ENCODE measurements around the gene KIAA1549. TPM values are rescaled to one million over a fixed set of nuclear protein-coding genes. Genes with fewer than 3 reads are reported as not detected.

The KIAA1549 gene
- total RNA-seq, 4 donors from 2014 or later, result 2.3 to 3.2 (median 2.8) TPM

DNA sequence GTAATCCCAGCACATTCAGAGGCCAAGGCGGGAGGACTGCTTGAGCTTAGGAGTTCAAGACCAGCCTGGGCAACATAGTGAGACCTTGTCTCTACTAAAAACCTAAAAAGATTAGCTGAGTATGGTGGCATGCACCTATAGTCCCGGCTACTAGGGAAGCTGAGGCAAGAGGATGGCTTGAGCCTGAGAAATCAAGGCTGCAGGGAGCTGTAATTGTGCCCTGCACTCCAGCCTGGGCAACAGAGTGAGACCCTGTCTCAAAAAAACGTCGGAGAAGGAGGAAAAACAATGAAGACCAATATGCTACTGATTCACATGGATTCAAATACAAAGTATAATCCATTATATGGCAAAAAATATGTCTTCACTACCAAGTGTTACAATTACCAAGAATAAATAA lies 41.1 kb upstream of the KIAA1549 start:
- H3K9me3 ChIP-seq, result no peaks in the 10 kb centered on the region
- H3K4me3 ChIP-seq, result no peak overlapping the region
- H3K36me3 ChIP-seq, result peaks cover 15 to 43% (median 29%) of the 10 kb centered on the region in 4 donors
- no peaks in the 10 kb centered on the region for H3K27me3 ChIP-seq
- H3K27ac ChIP-seq (replicated peaks in 1 of 4), result no peak overlapping the region
- DNase-seq (ENCODE audit: extremely low spot score), result no peak
- H3K4me1 ChIP-seq, result no peaks in the 10 kb centered on the region
- 86% methylated on average over 4 of the region's 4 CpGs for WGBS
- TF ChIP-seq POLR2AphosphoS5 (IDR thresholded peaks at IDR 0.05) (no peak), EP300 (IDR thresholded peaks at IDR 0.05) (no peak), POLR2A (IDR thresholded peaks at IDR 0.05; ENCODE audit: low read depth) (no peak)
- TF ChIP-seq, protein P1, sequence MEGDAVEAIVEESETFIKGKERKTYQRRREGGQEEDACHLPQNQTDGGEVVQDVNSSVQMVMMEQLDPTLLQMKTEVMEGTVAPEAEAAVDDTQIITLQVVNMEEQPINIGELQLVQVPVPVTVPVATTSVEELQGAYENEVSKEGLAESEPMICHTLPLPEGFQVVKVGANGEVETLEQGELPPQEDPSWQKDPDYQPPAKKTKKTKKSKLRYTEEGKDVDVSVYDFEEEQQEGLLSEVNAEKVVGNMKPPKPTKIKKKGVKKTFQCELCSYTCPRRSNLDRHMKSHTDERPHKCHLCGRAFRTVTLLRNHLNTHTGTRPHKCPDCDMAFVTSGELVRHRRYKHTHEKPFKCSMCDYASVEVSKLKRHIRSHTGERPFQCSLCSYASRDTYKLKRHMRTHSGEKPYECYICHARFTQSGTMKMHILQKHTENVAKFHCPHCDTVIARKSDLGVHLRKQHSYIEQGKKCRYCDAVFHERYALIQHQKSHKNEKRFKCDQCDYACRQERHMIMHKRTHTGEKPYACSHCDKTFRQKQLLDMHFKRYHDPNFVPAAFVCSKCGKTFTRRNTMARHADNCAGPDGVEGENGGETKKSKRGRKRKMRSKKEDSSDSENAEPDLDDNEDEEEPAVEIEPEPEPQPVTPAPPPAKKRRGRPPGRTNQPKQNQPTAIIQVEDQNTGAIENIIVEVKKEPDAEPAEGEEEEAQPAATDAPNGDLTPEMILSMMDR (IDR thresholded peaks at IDR 0.05), result no peak
- intact Hi-C loops (cut with DNase I), result no loop called here

DNA sequence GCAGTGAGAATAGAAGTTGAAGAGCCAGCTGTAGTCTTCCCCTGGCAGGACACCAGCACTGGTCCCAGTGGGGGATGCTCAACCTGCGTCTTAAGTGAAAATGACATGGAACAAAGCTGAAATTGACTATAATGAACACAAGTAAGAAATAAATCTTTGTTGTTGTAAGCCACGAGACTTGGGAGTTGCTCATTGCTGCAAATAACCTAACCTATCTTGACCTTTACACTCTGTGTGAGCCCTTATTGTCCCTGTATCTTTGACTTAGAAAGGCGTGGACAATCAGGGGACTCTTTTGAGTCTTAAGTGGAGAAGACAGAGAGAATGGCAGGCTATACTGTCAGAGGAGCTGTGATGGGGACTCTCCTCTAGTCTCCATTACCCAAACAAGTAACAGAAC lies 37.7 kb upstream of the KIAA1549 start:
- 85% methylated on average over 3 of the region's 3 CpGs for WGBS
- TF ChIP-seq POLR2AphosphoS5 (IDR thresholded peaks at IDR 0.05), result no peak
- TF ChIP-seq, protein P1 (IDR thresholded peaks at IDR 0.05), result no peak
- no peak for TF ChIP-seq EP300 (IDR thresholded peaks at IDR 0.05)
- no peak for TF ChIP-seq POLR2A (IDR thresholded peaks at IDR 0.05; ENCODE audit: low read depth)
- intact Hi-C loops (cut with DNase I), result loop anchor here (5.0 kb wide), 1 partner anchor 58 kb away; no protein-coding TSS in a partner anchor

DNA sequence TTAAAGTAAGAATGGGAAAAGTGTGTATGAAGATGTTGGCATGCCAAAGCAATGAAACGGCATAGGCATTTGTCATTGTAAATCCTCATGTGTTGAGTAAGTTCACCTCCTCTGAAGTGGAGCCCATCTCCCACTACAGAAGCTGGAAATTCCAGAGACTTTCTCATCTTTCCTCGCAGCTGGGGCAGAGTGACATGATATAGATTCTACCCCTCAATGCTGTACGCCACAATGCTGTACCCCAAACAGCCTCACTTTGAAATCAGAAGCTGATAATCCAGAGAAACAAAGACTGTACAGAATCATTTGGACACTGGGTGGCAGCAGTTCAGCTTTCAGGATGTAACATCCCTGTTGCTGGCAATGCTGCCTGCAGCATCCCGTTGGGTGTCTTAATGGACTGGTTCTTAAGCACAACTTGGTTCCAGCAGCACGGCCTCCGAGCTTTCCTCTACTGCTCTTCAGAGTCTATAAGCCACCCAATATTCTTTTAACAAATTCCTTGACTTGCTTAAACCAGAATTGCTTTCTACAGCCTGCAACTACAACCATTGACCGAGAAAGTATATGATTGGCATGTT lies 35.8 kb upstream of the KIAA1549 start:
- 33% methylated on average over 7 of the region's 7 CpGs for WGBS
- TF ChIP-seq EP300 (IDR thresholded peaks at IDR 0.05), result no peak
- TF ChIP-seq, protein P1 (IDR thresholded peaks at IDR 0.05), result peak; percentile 43 to 64 (median 57)
- no peak overlapping the region for H3K4me3 ChIP-seq
- no peak overlapping the region for H3K27ac ChIP-seq (replicated peaks in 1 of 4)
- no peak for DNase-seq (ENCODE audit: extremely low spot score)
- H3K36me3 ChIP-seq, result peaks cover 0 to 4% (median 0%) of the 10 kb centered on the region in 4 donors
- no peaks in the 10 kb centered on the region for H3K9me3 ChIP-seq
- intact Hi-C loops (cut with DNase I), result loop anchor here (5.0 kb wide), 1 partner anchor 60 kb away; no protein-coding TSS in a partner anchor
- H3K27me3 ChIP-seq, result no peaks in the 10 kb centered on the region
- H3K4me1 ChIP-seq, result no peaks in the 10 kb centered on the region

More for the DNA sequence above, 37.7 kb upstream of the KIAA1549 start:
- no peaks in the 10 kb centered on the region for H3K4me1 ChIP-seq
- no peak overlapping the region for H3K4me3 ChIP-seq
- H3K36me3 ChIP-seq, result peaks cover 0 to 16% (median 3%) of the 10 kb centered on the region in 4 donors
- H3K27me3 ChIP-seq, result no peaks in the 10 kb centered on the region
- no peak overlapping the region for H3K27ac ChIP-seq (replicated peaks in 1 of 4)
- no peaks in the 10 kb centered on the region for H3K9me3 ChIP-seq
- no peak for DNase-seq (ENCODE audit: extremely low spot score)

DNA sequence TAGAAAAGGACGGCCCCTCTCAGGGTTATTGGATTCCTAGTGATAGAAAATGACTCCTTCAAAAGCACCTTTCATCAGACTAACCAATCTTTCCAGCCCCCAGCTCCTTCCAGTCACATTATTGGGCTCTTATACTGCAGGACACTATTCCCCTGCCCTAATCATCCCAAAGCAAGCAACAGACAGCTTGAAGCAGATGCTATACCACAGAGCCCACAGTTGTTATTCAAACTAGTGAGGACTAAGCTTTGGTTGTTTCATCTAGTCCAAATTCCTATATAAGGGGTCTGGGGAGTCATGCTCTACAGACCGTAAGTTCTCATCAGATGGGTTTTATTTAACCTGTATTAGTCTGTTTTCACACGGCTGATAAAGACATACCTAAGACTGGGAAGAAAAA lies 30.2 kb upstream of the KIAA1549 start:
- Histone ChIP-seq H3K9me3 (no peaks in the 10 kb centered on the region), H3K27ac (replicated peaks in 1 of 4) (no peak overlapping the region), H3K4me1 (no peaks in the 10 kb centered on the region), H3K27me3 (no peaks in the 10 kb centered on the region), H3K4me3 (no peak overlapping the region), H3K36me3 (no peaks in the 10 kb centered on the region)
- TF ChIP-seq POLR2A (IDR thresholded peaks at IDR 0.05; ENCODE audit: low read depth), result no peak
- TF ChIP-seq, protein P1 (IDR thresholded peaks at IDR 0.05), result no peak
- no peak for TF ChIP-seq POLR2AphosphoS5 (IDR thresholded peaks at IDR 0.05)
- TF ChIP-seq EP300 (IDR thresholded peaks at IDR 0.05), result no peak
- WGBS, result 84% methylated on average over 3 of the region's 3 CpGs
- DNase-seq (ENCODE audit: extremely low spot score), result no peak
- intact Hi-C loops (cut with DNase I), result no loop called here
